Stimulated activated CD8-positive, alpha-beta memory T cell treated with anti-CD3 and anti-CD28 coated beads, Interleukin-12 subunit alpha, Interleukin-12 subunit beta, amount 100 ng/mL, for 24 hours (primary cell): ENCODE results near the gene ARMH3.
"Not testable (repeated sequence)": the region's sequence is repeated elsewhere in the genome, so short reads cannot be mapped to it uniquely, and the experiment has no call there.

Experiments
- DNase-seq: peaks from one replicate; pipeline ENCODE4 v3.0.0-alpha.2; 2020; ENCODE audit errors: extremely low read depth

ARMH3 gene, protein sequence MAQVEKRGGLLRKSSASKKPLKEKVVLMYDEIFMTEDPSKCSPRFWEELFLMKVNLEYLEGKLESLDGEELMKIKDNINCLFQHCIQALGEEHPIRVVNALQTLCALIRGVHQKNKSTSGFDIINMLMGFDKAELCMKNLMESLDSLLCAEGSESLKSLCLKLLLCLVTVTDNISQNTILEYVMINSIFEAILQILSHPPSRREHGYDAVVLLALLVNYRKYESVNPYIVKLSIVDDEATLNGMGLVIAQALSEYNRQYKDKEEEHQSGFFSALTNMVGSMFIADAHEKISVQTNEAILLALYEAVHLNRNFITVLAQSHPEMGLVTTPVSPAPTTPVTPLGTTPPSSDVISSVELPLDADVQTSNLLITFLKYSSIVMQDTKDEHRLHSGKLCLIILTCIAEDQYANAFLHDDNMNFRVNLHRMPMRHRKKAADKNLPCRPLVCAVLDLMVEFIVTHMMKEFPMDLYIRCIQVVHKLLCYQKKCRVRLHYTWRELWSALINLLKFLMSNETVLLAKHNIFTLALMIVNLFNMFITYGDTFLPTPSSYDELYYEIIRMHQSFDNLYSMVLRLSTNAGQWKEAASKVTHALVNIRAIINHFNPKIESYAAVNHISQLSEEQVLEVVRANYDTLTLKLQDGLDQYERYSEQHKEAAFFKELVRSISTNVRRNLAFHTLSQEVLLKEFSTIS

DNA sequence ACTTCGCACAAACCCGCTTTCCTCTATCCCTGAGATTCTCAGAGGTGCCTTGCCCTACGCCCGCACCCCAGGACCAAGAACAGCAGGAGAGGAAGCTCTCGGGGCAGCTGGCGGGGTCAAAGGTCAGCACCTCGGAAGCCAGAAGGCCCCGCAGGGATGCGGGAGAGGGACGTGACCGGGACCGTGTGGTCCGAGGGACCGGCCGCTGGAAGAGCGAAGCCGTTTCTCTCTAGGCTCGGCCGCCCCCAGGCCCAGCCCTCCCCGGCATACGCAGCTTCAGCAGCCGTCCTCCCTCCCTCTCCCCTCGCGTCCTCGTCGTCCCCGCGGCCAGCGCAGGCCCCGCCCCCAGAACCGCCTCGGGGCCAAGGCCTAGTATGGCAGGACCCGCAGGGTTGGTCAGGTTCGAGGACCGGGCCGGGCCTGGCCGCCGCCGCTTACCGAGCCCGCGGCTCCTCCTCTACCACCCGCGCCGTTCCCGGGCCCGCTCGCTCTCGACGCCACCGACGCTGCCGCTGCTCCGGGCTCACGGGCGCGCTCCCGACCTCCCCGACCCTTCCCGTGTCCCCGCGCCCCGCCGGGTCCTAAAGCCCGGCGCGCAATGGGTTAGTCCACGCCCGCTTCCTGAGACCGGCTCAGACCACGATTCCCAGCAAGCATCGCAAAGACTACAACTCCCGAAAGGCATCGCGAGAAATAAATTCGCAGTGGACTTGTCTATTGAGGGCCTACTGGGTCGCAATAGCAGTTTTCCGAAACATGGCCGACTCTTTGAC lies at the start of gene ARMH3:
Gene ARMH3, minus strand, starts transcription at position 527 of the 773 bp plus-strand sequence. CDS start 16,059 bp downstream, outside the sequence.
- DNase-seq = peak; percentile 68

DNA sequence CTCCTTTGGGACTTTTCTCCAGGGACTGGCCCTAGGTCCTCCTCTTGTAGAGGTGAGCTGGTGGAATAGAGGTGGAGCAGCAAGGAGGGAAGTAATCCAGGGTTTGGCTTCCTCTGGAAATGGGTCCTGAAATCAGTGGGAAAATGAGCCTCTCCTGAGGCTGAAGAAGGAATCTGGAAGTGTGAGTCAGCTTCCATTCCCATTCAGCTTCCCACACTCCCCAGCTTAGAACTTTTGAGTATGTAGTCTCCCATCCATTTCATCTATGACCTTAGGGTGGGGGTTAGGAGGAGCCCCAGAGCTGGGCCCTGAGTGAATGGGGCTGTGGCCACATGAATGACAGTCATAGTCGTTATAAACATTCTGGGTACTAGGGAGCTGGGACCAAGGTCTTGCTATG lies 46.4 kb upstream of the ARMH3 start:
- DNase-seq = no peak

DNA sequence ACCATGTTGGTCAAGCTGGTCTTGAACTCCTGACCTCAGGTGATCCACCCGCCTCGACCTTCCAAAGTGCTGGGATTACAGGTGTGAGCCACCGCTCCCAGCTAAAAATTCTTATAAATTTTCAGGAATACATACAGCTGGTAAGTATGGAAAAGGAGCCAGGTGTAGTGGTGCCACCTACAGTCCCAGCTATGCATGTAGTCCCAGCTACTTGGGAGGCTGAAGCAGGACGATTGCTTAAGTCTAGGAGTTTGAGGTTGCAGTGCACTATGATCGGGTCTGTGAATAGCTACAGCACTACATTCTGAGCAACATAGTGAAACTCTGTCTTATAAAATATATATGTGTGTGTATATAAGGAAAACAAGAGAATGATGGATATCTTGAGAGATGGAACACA lies 45.2 kb upstream of the ARMH3 start:
- DNase-seq = no peak

DNA sequence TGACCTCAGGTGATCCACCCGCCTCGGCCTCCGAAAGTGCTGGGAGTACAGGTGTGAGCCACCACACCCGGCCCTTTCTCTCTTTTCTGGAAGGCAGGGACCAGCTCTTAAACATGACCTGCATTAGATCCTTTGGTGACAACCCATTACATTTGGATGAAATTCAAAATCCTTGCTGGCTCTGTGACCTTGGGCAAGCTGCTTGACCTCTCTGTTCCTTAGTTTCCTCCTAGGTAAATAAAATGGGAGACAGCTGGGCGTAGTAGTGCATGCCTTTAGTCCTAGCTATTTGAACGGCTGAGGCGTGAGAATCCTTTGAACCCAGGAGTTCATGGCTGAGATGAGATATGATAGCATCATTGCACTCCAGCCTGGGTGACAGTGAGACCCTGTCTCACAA lies 40.5 kb upstream of the ARMH3 start:
- no peak for DNase-seq

DNA sequence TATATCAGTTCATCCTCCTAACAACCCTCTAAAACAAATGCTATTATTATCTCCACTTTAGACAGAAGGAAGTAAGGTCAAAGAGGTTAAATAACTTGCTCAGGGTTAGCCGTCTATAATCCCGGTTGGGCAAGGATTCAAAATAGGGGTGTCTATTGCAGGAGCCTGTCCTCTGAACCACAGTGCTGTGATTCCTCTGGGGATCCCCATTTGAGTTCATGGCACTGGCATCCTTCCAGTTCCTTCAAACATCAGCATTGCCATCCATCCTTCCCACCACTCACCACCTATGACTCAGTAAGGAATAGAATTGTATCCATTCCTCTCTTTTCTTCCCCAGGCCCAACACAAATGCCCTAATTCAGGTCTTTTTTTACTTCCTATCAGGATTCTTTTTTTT lies 34.8 kb upstream of the ARMH3 start:
- DNase-seq = no peak

DNA sequence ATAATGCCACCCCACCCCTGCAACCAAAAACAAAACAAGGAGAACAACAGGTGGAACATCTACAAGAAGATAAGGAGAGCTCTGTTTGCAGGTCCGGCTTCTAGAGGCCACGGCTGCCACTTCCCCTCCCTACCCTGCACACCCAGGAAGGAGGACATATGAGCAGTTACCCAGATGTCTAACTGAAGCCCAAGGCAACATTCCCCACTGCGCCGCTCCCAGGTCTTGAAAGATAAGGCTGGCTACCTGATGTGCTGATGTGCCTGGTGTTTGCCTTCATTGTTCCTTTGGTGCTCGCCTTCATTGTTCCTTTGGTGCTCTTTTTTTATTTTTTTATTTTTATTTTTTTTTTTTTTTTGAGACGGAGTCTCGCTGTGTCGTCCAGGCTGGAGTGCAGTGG lies 30.2 kb upstream of the ARMH3 start:
- no peak for DNase-seq

DNA sequence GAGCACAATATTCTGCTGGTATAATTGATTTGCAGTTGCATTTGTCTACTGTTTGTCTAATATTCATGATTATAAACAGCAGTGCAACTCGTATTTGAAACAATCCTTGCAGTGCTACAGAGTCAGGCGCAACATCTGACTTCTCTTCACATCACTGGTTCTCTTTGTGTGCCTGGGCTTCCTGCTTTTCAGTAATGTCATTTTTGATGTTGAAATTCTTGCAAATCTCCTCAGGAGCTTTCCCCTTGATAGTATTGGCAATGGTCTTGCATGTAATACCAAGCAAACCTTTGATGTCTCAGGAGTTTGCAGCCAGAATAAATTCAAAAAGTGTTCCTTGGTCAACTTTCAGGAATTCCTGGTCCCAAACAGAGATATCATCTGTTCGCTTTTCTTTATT lies 29.4 kb upstream of the ARMH3 start:
- DNase-seq = no peak

DNA sequence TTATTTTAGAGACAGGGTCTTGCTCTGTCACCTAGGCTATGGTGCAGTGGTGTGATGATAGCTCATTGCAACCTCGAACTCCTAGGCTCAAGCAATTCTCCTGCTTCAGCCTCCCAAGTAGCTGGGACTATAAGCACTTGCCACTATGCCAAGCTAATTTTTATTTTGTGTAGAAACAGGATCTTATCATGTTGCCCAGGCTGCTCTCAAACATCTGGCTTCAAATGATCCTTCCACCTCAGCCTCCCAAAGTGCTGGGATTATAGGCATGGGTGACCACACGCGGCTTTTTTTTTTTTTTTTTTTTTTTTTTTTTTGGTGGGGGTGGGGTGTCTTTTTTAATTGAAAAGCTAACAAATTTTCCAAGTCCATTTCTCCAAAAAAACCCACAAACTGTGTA lies 27.6 kb upstream of the ARMH3 start:
- DNase-seq = no peak

DNA sequence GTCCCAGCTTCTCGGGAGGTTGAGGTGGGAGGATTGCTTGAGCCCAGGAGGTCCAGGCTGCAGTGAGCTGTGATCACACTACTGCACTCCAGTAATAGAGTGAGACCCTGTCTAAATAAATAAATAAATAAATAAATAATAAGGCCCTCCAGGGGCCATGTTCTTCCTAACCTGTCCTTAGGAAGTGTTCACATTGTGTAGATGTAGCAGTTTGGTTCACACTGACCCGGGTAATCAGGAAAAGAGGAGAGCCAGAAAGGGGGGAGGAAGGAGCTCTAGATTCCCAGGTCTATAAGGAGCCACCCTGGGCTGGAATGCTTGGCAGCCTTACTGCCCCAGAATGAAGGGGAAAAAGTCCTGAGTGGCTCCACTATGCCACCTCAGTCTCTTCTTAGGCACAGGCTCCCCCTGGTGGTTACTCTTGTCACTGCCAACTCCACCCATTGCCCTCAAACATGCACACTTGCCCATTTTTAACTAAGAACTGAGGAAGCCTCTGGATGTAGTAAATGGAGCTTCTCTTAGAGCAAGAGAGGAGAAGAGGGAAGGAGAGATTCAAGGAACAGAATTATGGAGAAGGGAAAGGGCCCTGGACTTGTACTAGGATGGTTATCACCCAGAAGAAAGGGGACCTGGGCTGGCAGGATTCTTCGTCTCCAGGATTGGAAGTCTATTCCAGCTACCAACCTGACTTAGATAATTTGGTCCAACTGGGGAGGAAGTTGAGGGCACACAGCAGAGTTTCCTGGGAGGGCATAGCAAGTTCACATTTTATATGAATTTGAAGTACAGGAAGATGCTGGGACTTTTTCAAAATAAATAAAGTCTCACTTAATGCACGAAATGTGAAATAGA lies 16.9 kb upstream of the ARMH3 start:
- peak; percentile 27 for DNase-seq

DNA sequence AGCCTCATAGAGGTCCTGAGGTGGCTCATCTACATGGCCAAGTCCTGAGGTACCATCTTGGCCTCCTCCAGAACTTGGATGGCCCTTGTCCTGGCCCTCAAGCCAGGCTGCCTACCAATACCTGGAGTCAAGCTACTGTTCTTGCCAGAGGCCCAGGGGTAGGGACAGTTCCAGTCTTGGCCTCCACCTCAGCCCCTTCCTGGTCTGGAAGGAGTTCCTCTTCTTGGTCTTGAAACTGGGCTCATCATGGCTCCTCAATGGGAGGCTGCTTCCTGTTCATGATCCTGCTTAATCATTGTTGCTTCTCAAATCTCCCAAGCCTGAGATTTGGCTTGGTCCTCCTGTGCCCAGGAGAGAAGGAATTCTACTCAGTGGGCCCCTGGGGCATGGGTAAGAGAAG lies 13.1 kb upstream of the ARMH3 start:
- DNase-seq = no peak

DNA sequence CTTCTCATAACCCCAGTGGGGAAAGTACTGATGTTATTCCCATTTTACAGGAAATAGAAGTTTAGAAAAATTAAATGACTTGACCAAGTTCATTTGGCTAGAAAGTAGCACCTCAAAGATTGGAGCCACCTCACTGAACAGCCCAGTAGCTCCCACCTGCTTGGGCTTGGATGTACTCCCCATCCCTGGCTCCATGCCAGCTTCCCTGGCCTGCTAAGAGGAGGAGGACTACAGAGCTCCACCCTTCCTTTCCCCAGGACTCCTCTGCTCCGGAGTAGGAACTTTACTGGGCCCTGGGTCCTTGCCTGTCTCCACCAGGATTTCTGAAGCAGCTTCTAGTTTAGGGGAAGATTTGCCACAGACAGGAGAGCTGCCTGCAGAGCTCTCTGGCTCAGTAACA lies 12.2 kb upstream of the ARMH3 start:
- DNase-seq = no peak

DNA sequence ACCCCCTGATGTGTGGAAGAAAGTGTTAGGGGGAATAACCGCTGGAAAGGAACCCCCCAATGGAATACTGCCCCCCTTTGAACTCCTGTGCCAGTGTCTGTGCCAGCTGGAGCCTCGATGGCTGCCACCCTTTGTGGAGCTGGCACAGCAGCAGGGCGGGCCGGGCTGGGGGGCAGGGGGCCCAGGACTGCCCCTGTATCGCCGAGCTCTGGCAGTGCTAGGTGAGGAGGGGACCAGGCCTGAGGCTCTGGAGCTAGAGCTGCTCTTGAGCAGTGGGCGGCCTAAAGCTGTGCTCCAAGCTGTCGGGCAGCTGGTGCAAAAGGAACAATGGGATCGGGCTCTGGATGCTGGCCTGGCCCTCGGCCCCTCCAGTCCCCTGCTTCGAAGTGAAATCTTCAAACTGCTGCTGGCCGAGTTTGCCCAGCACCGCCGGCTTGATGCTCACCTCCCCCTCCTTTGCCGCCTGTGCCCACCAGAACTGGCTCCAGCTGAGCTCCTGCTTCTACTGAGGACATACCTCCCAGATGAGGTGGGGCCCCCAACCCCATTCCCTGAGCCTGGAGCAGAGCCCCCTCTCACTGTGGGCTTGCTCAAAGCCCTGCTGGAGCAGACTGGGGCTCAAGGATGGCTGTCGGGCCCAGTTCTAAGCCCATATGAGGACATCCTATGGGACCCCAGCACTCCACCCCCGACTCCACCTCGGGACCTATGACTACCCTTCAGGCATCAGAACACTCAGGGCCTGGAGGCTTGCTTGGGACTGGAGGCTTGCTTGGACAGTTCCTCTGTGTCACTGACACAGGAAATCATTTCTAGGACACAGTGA lies 11.3 kb upstream of the ARMH3 start:
- no peak for DNase-seq

DNA sequence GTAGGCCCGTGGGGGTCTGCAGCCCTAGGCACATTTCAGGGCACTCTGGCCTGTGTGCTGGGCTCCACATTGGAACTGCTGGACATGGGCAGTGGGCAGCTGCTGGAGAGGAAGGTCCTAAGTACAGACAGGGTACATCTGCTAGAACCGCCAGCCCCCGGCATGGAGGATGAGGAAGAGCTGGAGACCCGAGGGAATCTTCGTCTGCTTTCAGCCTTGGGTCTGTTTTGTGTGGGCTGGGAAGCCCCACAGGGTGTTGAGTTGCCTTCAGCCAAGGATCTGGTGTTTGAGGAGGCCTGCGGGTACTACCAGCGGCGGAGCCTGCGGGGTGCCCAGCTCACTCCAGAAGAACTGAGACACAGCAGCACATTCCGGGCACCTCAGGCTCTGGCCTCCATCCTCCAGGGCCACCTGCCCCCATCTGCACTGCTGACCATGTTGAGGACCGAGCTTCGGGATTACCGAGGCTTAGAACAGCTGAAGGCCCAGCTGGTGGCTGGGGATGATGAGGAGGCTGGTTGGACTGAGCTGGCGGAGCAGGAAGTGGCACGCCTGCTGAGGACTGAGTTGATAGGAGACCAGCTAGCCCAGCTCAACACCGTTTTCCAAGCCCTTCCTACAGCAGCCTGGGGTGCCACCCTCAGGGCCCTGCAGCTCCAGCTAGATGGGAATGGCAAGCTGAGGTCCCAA lies 10.6 kb upstream of the ARMH3 start:
- DNase-seq = no peak

DNA sequence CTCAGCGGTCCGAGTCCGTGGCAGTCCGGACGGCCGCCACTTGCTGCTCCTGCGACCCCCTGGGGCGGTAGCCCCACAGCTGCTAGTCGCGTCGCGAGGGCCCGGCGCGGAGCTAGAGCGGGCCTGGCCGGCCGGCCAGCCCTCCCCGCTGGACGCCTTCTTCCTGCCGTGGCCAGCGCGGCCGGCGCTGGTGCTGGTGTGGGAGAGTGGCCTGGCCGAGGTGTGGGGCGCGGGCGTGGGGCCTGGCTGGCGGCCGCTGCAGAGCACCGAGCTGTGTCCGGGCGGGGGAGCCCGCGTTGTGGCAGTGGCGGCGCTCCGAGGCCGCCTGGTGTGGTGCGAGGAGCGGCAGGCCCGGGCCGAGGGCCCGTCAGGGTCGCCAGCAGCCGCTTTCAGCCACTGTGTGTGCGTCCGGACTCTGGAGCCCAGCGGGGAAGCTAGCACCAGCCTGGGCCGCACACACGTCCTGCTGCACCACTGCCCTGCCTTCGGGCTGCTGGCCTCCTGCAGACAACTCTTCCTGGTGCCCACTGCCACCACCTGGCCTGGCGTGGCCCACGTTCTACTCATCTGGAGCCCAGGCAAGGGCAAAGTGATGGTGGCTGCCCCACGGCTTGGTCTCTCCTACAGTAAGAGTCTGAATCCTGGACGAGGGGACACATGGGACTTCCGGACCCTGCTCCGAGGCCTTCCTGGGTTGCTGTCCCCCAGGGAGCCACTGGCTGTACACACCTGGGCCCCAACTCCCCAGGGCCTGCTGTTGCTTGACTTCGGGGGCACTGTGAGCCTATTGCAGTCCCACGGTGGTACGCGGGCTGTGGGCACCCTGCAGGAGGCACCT lies 9.8 kb upstream of the ARMH3 start:
- DNase-seq = no peak

DNA sequence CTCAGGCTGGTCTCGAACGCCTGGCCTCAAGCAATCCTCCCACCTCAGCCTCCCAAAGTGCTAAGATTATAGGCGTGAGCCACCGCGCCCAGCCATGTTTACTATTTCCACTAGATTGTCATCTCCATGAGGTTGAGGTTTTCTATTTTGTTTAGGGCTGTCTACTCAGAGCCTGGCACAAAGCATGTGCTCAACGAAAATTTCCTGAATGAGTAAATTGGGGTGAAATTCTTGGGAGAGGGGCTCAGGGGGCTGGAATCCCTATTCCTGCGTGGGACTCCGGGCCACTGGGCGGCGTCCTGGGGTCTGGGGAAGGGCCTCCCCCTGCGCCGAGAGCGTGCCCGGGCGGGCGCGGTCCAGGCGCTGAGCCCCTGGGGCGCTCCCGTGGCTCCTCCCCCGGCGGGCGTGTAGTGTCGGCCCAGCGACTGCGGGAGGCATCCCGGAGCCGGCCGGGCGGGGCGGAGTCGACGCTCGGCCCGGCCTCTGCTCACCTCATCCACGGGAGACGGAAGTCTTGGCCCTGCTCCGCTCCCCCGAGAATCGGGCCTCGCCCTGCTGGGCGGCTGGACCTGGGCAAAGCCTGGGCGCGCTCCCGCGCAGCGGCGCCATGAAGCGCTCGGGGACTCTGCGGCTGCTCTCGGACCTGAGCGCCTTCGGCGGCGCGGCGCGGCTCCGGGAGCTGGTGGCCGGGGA lies 9.0 kb upstream of the ARMH3 start, which contains the start of gene HPS6:
Gene HPS6, plus strand, starts transcription at position 482 of the 693 bp plus-strand sequence. Its CDS starts 126 bp downstream, at position 608.
- DNase-seq = peak; percentile 75

DNA sequence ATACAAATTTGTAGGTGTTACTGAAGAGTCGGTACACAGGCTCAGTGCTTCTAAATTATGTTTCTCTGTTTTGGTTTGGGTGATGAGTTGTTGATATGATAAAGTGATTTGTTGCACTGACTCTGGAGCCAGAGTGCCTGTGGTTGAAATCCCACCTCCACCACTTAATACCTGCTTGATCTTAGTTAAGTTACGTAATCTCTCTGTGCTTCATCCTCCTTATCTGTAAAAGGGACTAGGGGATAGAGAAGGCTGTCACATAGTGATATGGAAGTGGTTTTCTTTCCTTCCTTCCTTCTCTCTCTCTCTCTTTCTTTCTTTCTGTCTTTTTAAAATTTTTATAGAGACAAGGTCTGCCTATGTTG lies 8.5 kb upstream of the ARMH3 start:
- DNase-seq = no peak

DNA sequence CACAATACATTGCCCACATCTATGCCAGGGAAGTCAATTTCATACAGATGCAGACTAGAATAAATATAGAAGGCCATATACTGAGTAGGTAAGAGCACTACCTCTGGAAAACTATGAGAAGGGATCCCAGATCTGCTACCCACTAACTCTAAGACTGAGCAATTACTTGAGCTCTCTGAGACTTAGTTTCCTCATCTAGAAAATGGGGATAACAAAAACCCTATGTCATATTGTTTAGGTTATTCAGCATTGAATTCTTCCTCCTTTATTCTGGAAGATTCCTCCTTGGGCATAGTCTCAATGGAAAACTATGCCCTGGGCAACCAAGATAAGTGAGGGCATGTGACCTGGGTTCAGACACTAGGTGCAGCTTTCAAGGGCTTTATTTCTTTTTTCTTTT lies 4.0 kb upstream of the ARMH3 start:
- no peak for DNase-seq

DNA sequence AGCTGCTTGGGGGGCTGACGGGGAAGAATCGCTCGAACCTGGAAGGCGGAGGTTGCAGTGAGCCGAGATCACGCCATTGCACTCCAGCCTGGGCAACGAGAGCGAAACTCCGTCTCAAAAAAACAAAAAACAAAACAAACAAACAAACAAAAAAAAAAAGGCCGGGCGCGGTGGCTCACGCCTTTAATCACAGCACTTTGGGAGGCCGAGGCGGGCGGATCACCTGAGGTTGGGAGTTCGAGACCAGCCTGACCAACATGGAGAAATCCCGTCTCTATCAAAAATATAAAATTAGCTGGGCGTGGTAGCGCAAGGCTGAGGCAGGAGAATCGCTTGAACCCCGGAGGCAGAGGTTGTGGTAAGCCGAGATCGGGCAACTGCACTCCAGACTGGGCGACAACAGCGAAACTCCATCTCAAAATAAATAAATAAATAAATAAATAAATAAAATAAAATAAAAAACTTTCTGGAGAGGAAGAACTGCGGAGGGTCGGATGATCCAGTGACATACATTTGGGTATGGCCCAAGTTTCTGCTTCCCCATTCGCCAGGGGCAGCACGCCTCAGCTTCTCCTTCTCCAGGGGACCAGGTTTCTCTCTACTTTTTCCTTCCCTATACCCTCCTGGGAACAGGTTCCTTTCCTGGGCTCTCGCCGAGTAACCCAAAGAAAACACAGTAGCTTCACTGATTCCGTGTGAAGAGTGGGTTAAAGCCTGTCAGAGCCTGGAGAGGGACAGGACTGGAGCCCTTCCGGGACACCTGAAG lies 909 bp downstream of the ARMH3 start:
- DNase-seq = not testable (repeated sequence)
